Epithelial cell of prostate (primary cell): ENCODE results near the gene TRIM16.
"Not testable (repeated sequence)": the region's sequence is repeated elsewhere in the genome, so short reads cannot be mapped to it uniquely, and the experiment has no call there.

Source experiments
- DNase-seq: peaks from one replicate; pipeline ENCODE4 v3.0.0-alpha.2; 2011; ENCODE audit warnings: low read depth, low spot score
- H3K27ac ChIP-seq: fragments of 450-650 bp; 2 replicates; pipeline ENCODE4 v1.5.1; 2017; ENCODE audit warnings: mild to moderate bottlenecking

Gene TRIM16

GRCh38 chr17:15659663-15660062 lies 24.4 kb downstream of the TRIM16 start:
- DNase-seq, result no peak
- H3K27ac ChIP-seq, result peak overlapping the region; percentile 98

GRCh38 chr17:15659236-15659635 lies 24.9 kb downstream of the TRIM16 start:
- DNase-seq, result no peak
- peak overlapping the region; percentile 98 for H3K27ac ChIP-seq

GRCh38 chr17:15658296-15658695 lies 25.8 kb downstream of the TRIM16 start:
- H3K27ac ChIP-seq, result peak overlapping the region; percentile 98
- DNase-seq, result no peak

GRCh38 chr17:15657868-15658267 lies 26.2 kb downstream of the TRIM16 start:
- peak overlapping the region; percentile 98 for H3K27ac ChIP-seq
- DNase-seq, result no peak

- peak overlapping the region; percentile 98 for H3K27ac ChIP-seq
- no peak for DNase-seq
These were observed 29.1 kb downstream of the TRIM16 start for GRCh38 chr17:15654886-15655561.

- not testable (repeated sequence) for DNase-seq
- H3K27ac ChIP-seq, result peak overlapping the region; percentile 98
These were observed 29.7 kb downstream of the TRIM16 start for GRCh38 chr17:15654401-15654800.

- H3K27ac ChIP-seq, result peak overlapping the region; percentile 94
- no peak for DNase-seq
These were observed 31.2 kb downstream of the TRIM16 start for GRCh38 chr17:15652960-15653359.

GRCh38 chr17:15651583-15652110 lies 32.5 kb downstream of the TRIM16 start:
- peak overlapping the region; percentile 94 for H3K27ac ChIP-seq
- DNase-seq, result peak; percentile 97

GRCh38 chr17:15650741-15651582 lies 33.1 kb downstream of the TRIM16 start:
- no peak for DNase-seq
- peak overlapping the region; percentile 94 for H3K27ac ChIP-seq

- no peak for DNase-seq
- H3K27ac ChIP-seq, result peak overlapping the region; percentile 94
These were observed 34.2 kb downstream of the TRIM16 start for GRCh38 chr17:15649861-15650421.

GRCh38 chr17:15648386-15648785 lies 35.7 kb downstream of the TRIM16 start:
- H3K27ac ChIP-seq, result peak overlapping the region; percentile 94
- DNase-seq, result no peak

GRCh38 chr17:15645942-15646312 lies 38.2 kb downstream of the TRIM16 start:
- H3K27ac ChIP-seq, result peak overlapping the region; percentile 87

GRCh38 chr17:15645099-15645941 lies 38.8 kb downstream of the TRIM16 start:
- DNase-seq, result not testable (repeated sequence)
- peak overlapping the region; percentile 87 for H3K27ac ChIP-seq

More at GRCh38 chr17:15645942-15646312, 38.2 kb downstream of the TRIM16 start:
- DNase-seq, result not testable (repeated sequence)

GRCh38 chr17:15642505-15643251 lies 41.4 kb downstream of the TRIM16 start:
- H3K27ac ChIP-seq, result peak overlapping the region; percentile 87
- not testable (repeated sequence) for DNase-seq

- DNase-seq, result not testable (repeated sequence)
- H3K27ac ChIP-seq, result peak overlapping the region; percentile 22
These were observed 42.1 kb downstream of the TRIM16 start for GRCh38 chr17:15642014-15642413.

GRCh38 chr17:15630930-15631453 lies 53.1 kb downstream of the TRIM16 start:
- H3K27ac ChIP-seq, DNase-seq: not testable (repeated sequence)

- not testable (repeated sequence) for DNase-seq, H3K27ac ChIP-seq
These were observed 54.1 kb downstream of the TRIM16 start for GRCh38 chr17:15629991-15630390.

- not testable (repeated sequence) for H3K27ac ChIP-seq, DNase-seq
These were observed 60.4 kb downstream of the TRIM16 start for GRCh38 chr17:15623661-15624209.

- DNase-seq, H3K27ac ChIP-seq: not testable (repeated sequence)
These were observed 60.9 kb downstream of the TRIM16 start for GRCh38 chr17:15623255-15623654.
